Skeletal muscle satellite cell (primary cell): ENCODE measurements around the gene FXYD1. TPM values are rescaled to one million over a fixed set of nuclear protein-coding genes. Genes with fewer than 3 reads are reported as not detected.

Experiments used
- H3K27me3 ChIP-seq: 2 replicates; pipeline ENCODE4 v1.7.0; 2013; ENCODE audit warnings: low read length; ENCODE audit not compliant: control insufficient read depth, insufficient read depth
- H3K36me3 ChIP-seq: 2 replicates; pipeline ENCODE4 v1.7.0; 2013; ENCODE audit warnings: mild to moderate bottlenecking, control low read depth, low read length; ENCODE audit not compliant: insufficient read depth
- H3K4me1 ChIP-seq: 2 replicates; pipeline ENCODE4 v1.7.0; 2013; ENCODE audit warnings: low read length; ENCODE audit not compliant: control insufficient read depth, insufficient read depth
- H3K4me2 ChIP-seq: 2 replicates; pipeline ENCODE4 v1.7.0; 2013; ENCODE audit warnings: mild to moderate bottlenecking, low read length
- H3K4me3 ChIP-seq: 2 replicates; pipeline ENCODE4 v1.7.0; 2013; ENCODE audit warnings: low read length
- H3K9ac ChIP-seq: 2 replicates; pipeline ENCODE4 v1.7.0; 2013; ENCODE audit warnings: mild to moderate bottlenecking, low read depth, low read length, moderate library complexity
- H3K9me3 ChIP-seq: replicated peaks from 2 replicates; pipeline ENCODE4 v1.7.0; 2013; ENCODE audit warnings: mild to moderate bottlenecking, control low read depth, low read length
- small RNA-seq: library from RNA; depleted of rRNA; stranded (forward); fragments of <200 nt; gene quantifications from one replicate; pipeline ENCODE3, GENCODE V24; 2012

The FXYD1 gene

DNA sequence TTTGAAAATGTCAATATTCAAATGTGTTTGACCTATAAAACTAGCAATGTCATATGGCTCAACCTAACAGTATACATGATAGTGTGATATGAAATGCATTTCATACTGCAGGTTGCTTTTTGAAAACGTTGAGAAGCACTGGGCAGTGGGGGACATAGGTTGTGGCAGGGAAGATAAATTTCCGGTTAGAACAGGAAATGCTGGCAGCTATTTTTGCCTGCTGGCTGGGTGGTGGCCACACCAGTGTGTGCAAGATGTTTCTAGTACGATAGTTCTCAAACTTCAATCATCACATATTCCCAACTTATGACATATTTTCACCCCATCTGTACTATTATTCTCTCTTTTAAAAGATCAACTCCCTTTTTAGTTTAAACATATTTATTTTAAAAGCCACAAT is 33.1 kb downstream of the FXYD1 start:
- Histone ChIP-seq H3K4me1 (no peaks in the 10 kb centered on the region), H3K9me3 (no peaks in the 10 kb centered on the region), H3K4me3 (no peak overlapping the region), H3K9ac (no peak overlapping the region), H3K4me2 (no peak overlapping the region), H3K27me3 (no peaks in the 10 kb centered on the region), H3K36me3 (peaks cover 8% of the 10 kb centered on the region)

DNA sequence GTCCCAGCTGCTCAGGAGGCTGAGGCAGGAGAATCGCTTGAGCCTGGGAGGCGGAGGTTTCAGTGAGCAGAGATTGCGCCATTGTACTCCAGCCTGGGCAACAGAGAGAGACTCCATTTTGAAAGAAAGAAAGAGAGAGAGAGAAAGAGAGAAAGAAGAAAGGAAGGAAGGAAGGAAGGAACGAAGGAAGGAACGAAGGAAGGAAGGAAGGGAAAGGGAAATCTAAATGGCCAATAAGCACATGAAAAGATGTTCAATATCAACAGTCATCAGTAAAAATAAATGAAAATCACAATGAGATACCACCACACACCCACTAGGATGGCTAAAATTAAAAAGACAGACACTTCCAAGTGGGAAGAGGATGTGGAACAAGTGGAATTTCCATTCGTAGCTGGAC is 35.6 kb downstream of the FXYD1 start:
- Histone ChIP-seq H3K9me3 (no peaks in the 10 kb centered on the region), H3K4me3 (no peak overlapping the region), H3K36me3 (no peaks in the 10 kb centered on the region), H3K4me1 (no peaks in the 10 kb centered on the region), H3K4me2 (no peak overlapping the region), H3K9ac (no peak overlapping the region), H3K27me3 (peaks cover 3% of the 10 kb centered on the region)

DNA sequence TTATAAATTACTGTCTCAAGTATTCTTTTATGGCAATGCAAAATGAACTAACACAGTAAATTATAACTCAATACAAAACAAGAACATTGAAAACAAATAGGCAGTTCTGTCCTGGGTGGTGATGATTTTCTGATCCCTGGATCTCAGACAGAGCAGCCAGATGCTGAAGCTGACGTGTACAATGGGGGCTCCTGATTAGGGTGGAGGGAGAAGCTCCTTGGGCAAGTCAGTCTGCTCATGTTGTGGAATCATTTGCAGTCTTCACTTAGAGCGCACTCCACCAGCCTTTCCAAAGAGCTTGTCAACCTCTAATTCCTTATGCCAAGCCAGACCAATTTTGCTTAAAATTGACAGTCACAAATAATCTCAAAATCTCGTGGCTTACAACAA is 37.6 kb downstream of the FXYD1 start:
- no peak overlapping the region for H3K9ac ChIP-seq
- no peaks in the 10 kb centered on the region for H3K36me3 ChIP-seq
- no peaks in the 10 kb centered on the region for H3K4me1 ChIP-seq
- no peaks in the 10 kb centered on the region for H3K9me3 ChIP-seq
- H3K4me3 ChIP-seq, result no peak overlapping the region
- H3K4me2 ChIP-seq, result no peak overlapping the region
- peaks cover 3% of the 10 kb centered on the region for H3K27me3 ChIP-seq

DNA sequence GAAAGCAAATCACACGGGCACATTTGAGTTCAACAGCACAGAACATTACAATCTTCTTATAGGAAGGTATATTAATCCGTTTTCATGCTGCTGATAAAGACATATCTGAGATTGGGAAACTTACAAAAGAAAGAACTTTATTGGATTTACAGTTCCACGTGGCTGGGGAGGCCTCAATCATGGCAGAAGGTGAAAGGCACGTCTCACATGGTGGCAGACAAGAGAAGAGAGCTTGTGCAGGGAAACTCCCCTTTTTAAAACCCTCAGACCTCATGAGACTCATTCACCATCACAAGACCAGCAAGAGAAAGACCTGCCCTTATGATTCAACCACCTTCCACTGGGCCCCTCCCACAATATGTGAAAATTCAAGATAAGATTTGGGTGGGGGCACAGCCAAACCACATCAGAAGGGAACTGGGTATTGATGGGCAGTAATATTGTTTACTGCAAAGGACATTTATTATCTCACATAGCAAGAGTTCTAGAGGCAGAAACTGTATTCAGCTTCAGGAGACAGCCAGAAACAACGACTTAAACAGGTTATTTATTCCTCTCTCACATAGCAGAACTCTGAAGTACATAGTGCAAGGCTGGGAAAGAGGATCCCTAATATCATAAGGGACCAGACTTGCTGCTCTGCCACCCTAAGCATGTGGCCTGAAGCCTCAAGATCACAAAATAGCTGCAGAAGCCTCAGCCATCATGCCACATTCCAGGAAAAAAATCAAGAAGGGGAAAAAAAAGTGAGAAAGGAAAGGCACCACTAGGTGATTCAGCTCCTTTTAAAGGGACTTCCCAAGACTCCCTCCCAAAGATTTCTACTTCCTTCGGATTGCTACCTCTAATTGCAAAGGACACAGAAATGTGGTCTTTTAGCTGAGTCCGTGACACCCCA is 39.0 kb downstream of the FXYD1 start:
- no peak overlapping the region for H3K4me2 ChIP-seq
- H3K27me3 ChIP-seq, result peaks cover 3% of the 10 kb centered on the region
- no peak overlapping the region for H3K4me3 ChIP-seq
- H3K9ac ChIP-seq, result no peak overlapping the region
- no peaks in the 10 kb centered on the region for H3K4me1 ChIP-seq
- H3K36me3 ChIP-seq, result no peaks in the 10 kb centered on the region
- no peaks in the 10 kb centered on the region for H3K9me3 ChIP-seq

DNA sequence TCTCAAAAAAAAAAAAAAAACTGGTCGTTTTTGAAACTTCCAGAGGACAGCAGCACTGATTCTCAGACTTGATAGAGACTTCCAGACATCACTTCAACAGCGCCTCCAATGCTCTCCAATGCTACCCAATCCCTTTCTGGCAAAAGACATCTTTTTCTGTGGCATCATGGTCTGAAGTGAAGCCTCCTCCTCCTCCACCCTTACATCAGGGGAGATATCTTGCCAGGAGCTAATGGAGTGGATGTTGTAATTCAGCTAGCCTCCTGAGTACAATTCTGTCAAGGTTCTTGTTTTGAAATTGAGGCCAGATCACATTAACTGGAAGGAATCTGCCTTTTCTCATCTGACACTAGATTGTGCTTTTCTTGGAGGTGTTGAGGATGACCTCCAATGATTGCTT is 40.1 kb downstream of the FXYD1 start:
- Histone ChIP-seq H3K4me1 (no peaks in the 10 kb centered on the region), H3K27me3 (peaks cover 3% of the 10 kb centered on the region), H3K9ac (no peak overlapping the region), H3K36me3 (no peaks in the 10 kb centered on the region), H3K4me3 (no peak overlapping the region), H3K9me3 (no peaks in the 10 kb centered on the region), H3K4me2 (no peak overlapping the region)

DNA sequence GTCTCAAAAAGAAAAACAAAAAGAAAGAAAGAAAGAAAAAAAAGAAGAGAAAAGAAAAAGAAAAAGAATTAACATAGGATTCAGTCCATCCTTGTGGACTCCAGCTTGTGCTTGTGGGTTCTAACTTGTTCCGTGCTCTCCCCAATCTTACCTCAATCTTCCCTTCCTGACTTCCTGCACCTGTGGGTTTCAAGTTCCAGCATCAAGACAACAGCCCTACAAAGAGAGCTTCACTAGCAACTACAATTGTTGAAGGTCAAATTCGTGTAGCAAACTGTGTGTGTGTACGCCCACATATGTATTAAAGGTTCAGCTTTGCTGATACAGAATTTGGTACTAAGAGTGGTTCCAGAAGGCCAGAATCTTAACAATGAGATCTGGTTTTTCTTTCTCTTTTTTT is 41.2 kb downstream of the FXYD1 start:
- no peaks in the 10 kb centered on the region for H3K9me3 ChIP-seq
- H3K36me3 ChIP-seq, result no peaks in the 10 kb centered on the region
- no peak overlapping the region for H3K4me3 ChIP-seq
- no peak overlapping the region for H3K9ac ChIP-seq
- H3K4me2 ChIP-seq, result no peak overlapping the region
- H3K4me1 ChIP-seq, result no peaks in the 10 kb centered on the region
- peaks cover 3% of the 10 kb centered on the region for H3K27me3 ChIP-seq

DNA sequence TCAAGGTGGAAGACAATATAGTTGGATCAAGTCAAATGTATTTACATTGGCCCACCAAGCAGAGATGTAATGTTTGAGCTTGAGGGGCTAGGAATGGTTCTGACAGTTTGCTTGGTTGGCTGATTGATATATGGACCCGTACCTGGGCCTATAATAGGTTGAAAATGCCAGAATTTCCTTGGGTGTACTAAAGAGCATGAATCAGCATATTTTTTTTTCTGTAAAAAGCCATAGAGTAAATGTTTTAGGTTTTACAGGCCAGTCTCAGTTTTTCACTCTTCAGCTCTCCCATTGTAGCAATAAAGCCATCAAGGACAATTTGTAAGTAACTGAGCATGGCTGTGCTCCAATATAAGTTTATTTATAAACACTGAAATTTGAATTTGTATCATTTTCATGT is 42.8 kb downstream of the FXYD1 start:
- Histone ChIP-seq H3K27me3 (peaks cover 3% of the 10 kb centered on the region), H3K9me3 (no peaks in the 10 kb centered on the region), H3K9ac (no peak overlapping the region), H3K4me1 (no peaks in the 10 kb centered on the region), H3K4me3 (no peak overlapping the region), H3K4me2 (no peak overlapping the region), H3K36me3 (no peaks in the 10 kb centered on the region)

DNA sequence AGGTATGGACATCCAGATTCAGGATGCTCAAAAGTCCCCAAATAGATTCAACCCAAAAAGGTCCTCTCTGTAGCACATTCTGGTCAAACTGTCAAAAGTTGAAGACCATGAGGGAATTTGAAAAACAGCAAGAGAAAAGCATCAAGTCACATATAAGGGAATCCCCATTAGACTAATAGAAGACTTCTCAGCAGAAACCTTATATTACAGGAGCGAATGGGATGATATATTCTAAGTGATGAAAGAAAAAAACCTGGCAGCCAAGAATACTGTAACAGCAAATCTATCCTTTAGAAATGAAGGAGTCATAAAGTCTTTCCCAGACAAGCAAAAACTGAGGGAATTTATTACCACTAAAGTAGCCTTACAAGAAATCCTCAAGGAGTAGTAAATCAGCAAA is 45.6 kb downstream of the FXYD1 start:
- Histone ChIP-seq H3K4me2 (no peak overlapping the region), H3K36me3 (no peaks in the 10 kb centered on the region), H3K4me1 (no peaks in the 10 kb centered on the region), H3K9me3 (no peaks in the 10 kb centered on the region), H3K9ac (no peak overlapping the region), H3K4me3 (no peak overlapping the region), H3K27me3 (no peaks in the 10 kb centered on the region)

DNA sequence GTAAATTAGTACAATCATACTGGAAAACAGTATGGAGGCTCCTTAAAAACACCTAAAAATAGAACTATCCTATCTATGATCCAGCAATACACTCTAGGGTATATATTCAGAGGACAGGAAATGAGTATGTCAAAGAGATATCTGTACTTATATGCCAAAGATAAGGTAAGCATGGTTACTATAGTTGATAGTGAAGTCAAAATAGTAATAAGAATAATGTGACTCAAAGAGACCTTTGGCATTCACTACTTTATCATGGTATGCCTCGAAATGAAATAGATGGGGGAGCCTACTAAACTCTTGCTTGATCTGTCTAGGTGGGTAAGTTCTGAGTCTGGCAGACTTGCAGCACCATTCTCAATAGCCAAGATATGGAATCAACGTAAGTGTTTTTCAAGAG is 46.3 kb downstream of the FXYD1 start:
- Histone ChIP-seq H3K36me3 (no peaks in the 10 kb centered on the region), H3K27me3 (no peaks in the 10 kb centered on the region), H3K9ac (no peak overlapping the region), H3K4me3 (no peak overlapping the region), H3K4me2 (no peak overlapping the region), H3K4me1 (no peaks in the 10 kb centered on the region), H3K9me3 (no peaks in the 10 kb centered on the region)

Small RNA genes within 50 kb of the gene (small RNA-seq; reads per million reads assigned to genes)
- gene AC020907.2, result not detected
